ENCODE measurements around the gene RERE.
"Not testable (repeated sequence)": the region's sequence is repeated elsewhere in the genome, so short reads cannot be mapped to it uniquely, and the experiment has no call there.

Gene RERE

GRCh38 chr1:8796812-8797211 lies 20.6 kb downstream of the RERE start:
- no peak for DNase-seq

- no peak for DNase-seq
Measured at GRCh38 chr1:8794605-8795004, 22.8 kb downstream of the RERE start.

DNA sequence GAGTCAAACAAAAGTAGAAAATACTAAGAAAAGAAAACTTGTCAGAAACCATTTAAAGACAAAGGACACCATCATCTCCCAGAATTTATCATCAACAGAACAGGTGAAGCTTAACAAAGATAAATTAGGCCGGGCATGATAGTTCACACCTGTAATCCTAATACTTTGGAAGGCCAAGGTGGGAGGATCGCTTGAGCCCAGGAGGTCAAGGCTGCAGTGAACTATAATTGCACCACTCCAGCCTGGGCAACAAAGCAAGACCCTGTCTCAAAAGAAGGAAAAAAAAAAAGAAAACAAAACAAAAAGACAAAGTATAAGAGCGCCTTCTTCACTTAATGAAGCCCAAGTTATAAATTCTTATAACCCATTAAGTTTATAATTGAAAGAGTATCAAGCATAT lies 25.6 kb downstream of the RERE start:
- no peak for DNase-seq

GRCh38 chr1:8790987-8791386 lies 26.5 kb downstream of the RERE start:
- no peak for DNase-seq

DNA sequence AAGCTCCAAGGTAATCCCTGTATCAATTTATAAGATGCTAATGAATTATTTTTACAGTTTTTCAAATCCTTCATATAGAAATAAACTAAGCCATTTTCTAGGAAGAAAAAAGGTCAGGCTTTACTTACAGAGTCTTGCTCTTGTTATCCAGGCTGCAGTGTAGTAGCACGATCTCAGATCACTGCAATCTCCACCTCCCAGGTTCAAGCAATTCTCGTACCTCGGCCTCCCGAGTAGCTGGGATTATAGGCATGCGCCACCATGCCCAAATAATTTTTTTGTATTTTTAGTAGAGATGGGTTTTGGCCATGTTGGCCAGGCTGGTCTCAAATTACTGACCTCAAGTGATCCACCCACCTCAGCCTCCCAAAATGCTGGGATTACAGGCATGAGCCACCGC lies 27.0 kb downstream of the RERE start:
- DNase-seq, result no peak

- DNase-seq, result no peak
Measured at GRCh38 chr1:8789314-8790214, 27.9 kb downstream of the RERE start.

- DNase-seq, result no peak
Measured at GRCh38 chr1:8787218-8787617, 30.2 kb downstream of the RERE start.

DNA sequence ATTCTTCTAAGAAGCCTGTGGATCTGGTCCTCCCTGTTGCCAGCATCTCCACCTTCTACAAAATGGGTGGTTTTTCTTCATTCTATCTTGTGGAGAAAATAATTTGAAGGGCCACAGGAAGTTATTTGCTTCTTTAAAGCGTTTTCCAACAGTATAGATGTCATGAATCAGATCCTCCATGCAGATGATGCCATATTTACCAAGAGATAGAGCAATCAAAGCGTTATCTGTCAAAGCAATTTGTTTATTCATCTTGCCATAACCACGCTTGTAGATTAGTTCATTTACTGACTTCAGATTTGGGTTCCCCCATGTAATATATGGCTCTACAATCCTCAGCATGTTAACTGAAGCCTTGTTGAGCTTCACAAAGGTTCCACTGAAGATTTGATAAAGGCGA lies 31.2 kb downstream of the RERE start:
- not testable (repeated sequence) for DNase-seq

DNA sequence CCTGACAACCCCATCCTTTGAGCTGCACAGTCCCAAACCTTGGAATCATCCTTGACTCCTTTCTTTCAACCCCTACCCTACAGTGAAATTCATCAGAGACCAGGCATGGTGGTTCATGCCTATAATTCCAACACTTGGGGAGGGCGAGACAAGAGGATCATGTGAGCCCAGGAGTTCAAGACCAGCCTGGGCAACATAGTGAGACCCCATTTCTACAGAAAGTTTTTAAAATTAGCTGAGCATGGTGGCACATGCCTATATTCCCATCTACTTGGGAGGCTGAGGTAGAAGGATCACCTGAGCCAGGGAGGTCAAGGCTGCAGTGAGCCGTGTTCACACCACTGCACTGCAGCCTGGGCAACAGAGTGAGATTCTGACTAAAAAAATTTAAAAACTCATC lies 34.5 kb downstream of the RERE start:
- no peak for DNase-seq

GRCh38 chr1:8782001-8782620 lies 35.3 kb downstream of the RERE start:
- no peak for DNase-seq

- DNase-seq, result no peak
Measured at GRCh38 chr1:8780405-8780804, 37.0 kb downstream of the RERE start.

GRCh38 chr1:8777867-8778266 lies 39.6 kb downstream of the RERE start:
- no peak for DNase-seq

DNA sequence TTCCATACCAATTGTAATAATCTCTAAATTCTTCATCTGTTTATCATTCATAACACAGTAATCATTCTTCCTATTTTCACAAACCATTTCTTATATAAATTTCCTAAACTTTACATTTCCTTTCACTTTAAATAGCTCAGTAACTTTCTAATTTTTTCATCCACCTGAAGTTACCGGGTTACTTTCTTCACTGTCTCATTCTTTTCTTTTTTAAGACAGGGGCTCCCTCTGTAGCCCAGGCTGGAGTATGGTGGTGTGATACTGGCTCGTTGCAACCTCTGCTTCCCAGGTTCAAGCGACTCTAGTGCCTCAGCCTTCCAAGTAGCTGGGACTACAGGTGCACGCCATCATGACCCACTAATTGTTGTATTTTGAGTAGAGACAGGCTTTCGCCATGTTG lies 41.3 kb downstream of the RERE start:
- no peak for DNase-seq

DNA sequence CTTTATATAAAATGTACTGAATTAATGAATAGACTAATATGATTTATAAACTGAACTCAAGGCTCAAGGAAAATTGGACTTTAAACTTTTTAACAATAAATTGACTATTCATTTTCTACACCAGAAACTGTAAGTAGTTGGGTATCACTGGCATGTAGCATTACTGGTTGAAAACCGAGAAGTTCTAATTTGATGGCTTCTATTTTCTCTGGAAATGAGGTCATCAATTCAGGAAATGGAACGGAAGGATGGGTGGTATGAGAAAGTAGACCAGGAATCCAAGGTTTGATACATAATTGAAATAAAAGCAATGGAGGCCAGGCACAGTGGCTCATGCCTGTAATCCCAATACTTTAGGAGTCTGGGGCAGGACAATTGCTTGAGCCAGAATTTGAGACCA lies 50.4 kb downstream of the RERE start:
- DNase-seq, result no peak

DNA sequence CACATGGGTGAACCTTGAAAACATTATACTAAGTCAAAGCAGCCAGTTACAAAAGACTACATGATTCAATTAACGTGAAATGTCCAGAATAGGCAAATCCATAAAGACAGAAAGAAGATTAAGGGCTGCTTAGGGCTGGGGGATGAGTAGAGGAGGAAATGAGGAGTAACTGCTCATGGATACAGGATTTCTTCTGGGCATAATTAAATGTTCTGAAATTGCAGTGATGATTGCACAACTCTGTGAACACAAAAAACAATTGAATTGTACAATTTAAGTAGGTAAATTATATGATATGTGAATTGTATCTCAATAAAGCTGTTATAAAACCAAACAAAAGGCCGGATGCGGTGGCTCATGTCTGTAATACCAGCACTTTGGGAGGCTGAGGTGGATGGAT lies 52.2 kb downstream of the RERE start:
- no peak for DNase-seq

DNA sequence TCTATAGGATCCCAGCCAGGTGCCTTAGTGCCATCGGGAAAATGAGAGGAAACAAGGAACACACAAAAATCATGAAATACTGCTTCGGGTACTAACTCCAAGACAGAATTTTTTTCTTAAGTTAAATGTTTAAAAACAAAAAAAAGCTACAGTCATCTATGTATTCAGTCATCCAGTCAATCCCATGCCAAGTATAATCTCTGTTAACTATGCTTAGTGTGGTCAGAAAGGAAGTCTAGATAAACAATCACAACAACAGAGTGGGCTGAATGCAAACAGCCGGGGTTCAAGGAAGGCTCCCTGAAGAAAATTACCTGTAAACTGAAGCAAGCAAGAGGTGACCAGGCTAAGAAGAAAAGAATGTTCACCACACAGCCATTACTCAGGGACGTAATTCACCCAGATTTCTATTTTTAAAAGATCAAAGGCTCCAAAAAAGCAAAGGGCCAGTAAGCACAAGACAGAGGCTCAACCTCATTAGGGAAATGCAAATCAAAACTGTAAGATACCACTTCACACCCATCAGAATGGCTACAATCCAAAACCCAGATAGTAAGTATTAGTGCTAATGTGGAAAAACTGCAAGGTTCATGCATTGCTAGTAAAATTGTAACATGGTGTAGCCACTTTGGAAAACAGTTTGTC lies 53.0 kb downstream of the RERE start:
- no peak for DNase-seq

DNA sequence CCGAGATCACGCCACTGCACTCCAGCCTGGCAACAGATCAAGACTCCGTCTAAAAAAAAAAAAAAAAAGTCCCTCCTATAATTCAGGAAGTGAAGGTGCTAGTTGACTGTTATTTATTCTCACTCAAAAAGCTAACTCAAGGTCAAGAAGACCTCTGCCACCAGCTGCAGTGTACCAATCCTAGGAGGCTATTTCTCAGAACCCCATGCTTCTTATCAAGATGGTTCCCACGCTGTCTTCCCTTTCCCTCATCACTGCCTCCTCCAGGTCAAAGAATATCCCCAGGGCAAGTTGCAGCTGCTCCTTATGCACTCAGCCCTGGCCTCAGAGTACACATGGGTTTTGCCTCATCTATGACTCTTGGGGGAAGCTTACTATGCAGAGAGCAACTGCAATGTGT lies 53.6 kb downstream of the RERE start:
- no peak for DNase-seq

- peak; percentile 81 for DNase-seq
Measured at GRCh38 chr1:8754993-8755392, 62.4 kb downstream of the RERE start.

GRCh38 chr1:8754247-8754650 lies 63.2 kb downstream of the RERE start:
- no peak for DNase-seq

GRCh38 chr1:8753736-8754135 lies 63.7 kb downstream of the RERE start:
- DNase-seq, result no peak

- DNase-seq, result no peak
Measured at GRCh38 chr1:8752921-8753713, 64.3 kb downstream of the RERE start.

DNA sequence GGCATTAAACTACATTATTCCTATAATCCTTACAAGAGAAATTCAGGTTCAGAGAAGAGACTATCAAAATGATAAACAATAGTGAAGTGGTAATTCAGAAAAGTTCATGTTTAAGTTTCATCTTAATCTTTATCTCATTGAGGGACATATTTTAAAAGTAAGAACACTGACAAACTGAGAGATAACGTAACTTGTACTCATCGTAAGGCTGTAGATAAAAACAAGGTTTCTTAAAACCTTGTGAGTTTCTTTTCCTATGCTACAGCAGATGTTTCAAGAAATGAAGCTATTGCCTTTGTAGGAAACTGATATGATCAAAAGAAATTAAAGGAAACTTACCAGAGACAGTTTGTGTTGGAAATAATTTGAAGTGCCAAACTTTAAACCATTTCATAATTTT lies 65.0 kb downstream of the RERE start:
- DNase-seq, result no peak

DNA sequence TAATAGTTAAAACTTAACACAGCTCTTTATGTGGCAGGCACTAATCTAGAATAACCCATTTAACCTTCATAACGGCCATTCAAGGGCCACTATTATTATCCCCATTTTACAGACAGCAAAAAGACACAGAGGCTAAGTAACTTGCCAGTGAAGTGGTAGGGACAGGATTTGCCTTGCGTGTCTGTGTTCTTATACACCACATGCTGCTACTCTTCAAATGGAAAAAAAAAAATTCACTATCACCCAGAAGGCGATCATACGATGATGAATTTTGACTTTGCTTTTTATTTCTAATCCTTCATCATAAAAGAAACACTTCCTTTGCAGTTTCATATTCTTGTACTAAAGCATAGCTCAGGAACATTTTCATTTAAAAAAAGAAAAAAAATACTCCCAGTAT lies 65.5 kb downstream of the RERE start:
- no peak for DNase-seq

Measured in DMS79 treated with DMSO at 0.1 percent for 48 hours (cell line).